T-helper 17 cell (primary cell): ENCODE data around the gene ECHDC3. TPM values are rescaled to one million over a fixed set of nuclear protein-coding genes. Genes with fewer than 3 reads are reported as not detected.

Experiments used
- ATAC-seq: fragments of 150-1000 bp; cut with Tn5 transposase; 2 replicates; pipeline ENCODE4 v1.10.0; 2021; ENCODE audit warnings: mild to moderate bottlenecking, moderate library complexity
- DNase-seq, 3 donors: peaks; one replicate each; pipeline versions ENCODE4 v3.0.0 to v3.0.0-alpha.2; 2020 to 2021
- H3K9me3 ChIP-seq: one replicate; pipeline ENCODE4 v1.7.0; 2013; ENCODE audit warnings: low read length, mild to moderate bottlenecking; ENCODE audit not compliant: control insufficient read depth, poor library complexity, severe bottlenecking
- H3K27ac Mint-ChIP-seq: one replicate; pipeline ENCODE4 v1.8.0; 2022; ENCODE audit warnings: mild to moderate bottlenecking, moderate library complexity, mixed read lengths
- H3K27me3 Mint-ChIP-seq: one replicate; pipeline ENCODE4 v1.8.0; 2022; ENCODE audit warnings: mixed read lengths
- H3K36me3 Mint-ChIP-seq: one replicate; pipeline ENCODE4 v1.8.0; 2022; ENCODE audit warnings: low read depth, mixed read lengths
- H3K4me1 Mint-ChIP-seq: one replicate; pipeline ENCODE4 v1.8.0; 2022; ENCODE audit warnings: mild to moderate bottlenecking, mixed read lengths
- H3K4me3 Mint-ChIP-seq: one replicate; pipeline ENCODE4 v1.8.0; 2022; ENCODE audit warnings: mild to moderate bottlenecking, moderate library complexity, mixed read lengths
- total RNA-seq, 4 donors: library from RNA in 2 of 4; stranded (reverse) in 2 of 4; gene quantifications; one replicate each; pipeline ENCODE4 v1.2.3 and lab custom pipeline; 2022 to 2026

The ECHDC3 gene
- total RNA-seq, 2 donors from 2014 or later = 0.72 TPM; not detected in 1

DNA sequence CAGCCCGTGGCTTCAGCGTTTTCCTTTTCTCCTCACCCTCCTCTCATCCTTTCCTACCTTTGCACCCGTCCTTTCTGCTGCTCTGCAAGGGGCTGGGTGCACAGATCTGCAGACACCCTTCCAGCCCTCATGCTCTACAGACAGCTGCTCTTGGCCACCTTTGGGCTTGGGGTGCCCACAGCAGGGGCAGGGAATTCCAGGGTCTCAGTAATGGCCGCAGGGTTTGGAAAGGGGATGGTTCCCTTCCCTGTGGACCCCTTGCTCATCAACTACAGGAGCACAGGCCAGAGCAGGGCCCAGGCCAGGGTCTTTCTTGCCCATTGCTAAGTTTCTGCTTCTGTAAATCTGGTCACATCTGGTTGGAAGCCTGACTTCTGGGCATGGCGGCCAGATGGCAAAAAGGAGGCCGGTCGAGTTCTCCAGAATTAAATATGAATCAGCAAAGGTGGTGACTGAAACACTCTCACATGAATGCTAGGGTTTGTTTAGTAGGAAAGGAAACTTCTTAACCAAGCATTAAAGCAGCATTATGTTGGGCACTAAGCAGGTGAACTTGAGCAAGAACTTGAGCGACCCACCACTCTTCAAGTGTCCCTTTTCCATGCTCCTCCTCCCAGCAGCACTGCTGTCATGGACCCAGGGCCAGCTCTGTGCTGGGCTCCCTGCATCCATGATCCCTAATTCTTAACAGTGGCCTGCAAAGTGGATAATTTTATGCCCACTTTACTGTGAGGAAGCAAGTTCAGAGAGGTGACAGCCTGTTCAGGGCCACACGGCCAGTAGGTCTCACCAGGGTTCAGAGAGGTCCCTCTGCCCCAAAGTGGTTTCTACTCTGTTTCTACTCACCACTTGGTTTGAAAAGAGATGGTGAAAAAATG is 1.5 kb downstream of the ECHDC3 start:
- no peak for DNase-seq
- Mint-ChIP-seq H3K4me3 (peak overlapping the region; percentile 72), H3K27me3 (peaks cover 11% of the 10 kb centered on the region), H3K4me1 (peaks cover 7% of the 10 kb centered on the region), H3K36me3 (peaks cover 2% of the 10 kb centered on the region), H3K27ac (no peak overlapping the region)
- ATAC-seq = no peak
- no peaks in the 10 kb centered on the region for H3K9me3 ChIP-seq

DNA sequence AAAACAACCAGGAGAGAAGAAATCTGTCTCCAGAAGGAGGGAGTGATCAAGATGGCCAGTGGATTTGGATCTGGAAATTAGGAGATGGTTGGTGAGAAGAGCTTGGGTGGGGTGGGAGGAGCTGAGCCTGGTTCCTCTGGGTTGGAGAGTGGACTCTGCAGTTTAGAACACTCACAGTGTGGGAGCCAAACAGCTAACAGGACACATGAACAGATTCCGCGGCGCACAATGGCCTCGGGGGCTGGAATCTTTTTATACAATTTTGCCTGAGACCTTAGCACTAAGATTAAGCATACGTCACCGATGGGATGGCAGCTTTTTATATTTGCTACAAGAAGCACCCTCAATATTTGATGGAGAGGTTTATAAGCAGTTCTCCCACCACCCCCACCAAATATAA is 2.9 kb downstream of the ECHDC3 start:
- no peaks in the 10 kb centered on the region for H3K9me3 ChIP-seq
- Mint-ChIP-seq H3K27ac (no peak overlapping the region), H3K4me3 (no peak overlapping the region), H3K27me3 (peaks cover 4% of the 10 kb centered on the region), H3K4me1 (peaks cover 7% of the 10 kb centered on the region), H3K36me3 (peaks cover 4% of the 10 kb centered on the region)
- DNase-seq (no peak), ATAC-seq (no peak)

DNA sequence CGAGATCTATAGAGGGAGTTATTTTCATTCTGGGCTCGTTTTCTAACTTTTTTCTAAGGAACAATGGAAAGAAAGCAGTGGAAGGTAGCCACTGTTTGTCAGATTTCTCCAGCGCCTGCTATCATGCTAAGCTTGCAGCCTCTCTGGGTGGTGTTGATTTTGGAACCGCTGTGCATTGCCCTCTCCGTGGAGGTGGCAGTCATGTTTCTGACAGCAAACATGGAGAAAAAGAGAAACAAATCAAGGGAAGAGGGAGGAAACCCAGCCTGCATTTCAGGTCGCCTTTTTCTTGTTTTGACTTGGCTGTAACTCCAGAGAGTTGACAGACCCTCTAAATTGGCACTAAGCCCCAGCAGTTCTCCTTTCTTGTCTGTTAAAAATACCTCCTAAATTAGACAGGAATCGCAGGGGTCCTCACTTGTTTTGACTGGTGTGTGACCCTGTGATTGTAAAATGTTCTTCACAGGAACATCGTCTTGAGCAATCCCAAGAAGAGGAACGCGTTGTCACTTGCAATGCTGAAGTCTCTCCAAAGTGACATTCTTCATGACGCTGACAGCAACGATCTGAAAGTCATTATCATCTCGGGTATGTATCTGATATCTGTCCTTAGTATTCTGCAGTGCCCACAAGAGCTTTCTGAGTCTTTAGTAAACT is 4.8 kb downstream of the ECHDC3 start:
- H3K4me3 Mint-ChIP-seq = no peak overlapping the region
- no peak for ATAC-seq
- H3K27ac Mint-ChIP-seq = no peak overlapping the region
- peaks cover 5% of the 10 kb centered on the region for H3K36me3 Mint-ChIP-seq
- no peak for DNase-seq
- H3K4me1 Mint-ChIP-seq = peaks cover under 1% of the 10 kb centered on the region
- H3K27me3 Mint-ChIP-seq = no peaks in the 10 kb centered on the region
- H3K9me3 ChIP-seq = no peaks in the 10 kb centered on the region

DNA sequence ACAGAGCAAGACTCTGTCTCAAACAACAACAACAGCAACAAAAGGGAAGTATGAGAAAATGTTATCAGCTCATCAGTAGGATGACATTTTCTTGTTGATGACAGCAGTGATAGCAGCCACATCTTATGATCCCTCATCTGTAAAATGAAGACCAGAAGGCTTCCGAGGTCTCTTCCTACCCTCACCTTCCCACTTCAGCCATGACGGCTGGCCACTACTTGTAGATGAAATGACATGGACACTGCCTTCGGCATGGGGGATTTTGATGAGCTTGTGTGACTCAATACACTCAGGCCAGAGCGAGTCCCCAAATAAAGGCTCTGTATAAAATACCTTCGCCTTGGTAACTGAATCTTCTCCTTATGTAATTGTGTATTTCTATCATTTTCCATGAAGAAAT is 6.7 kb downstream of the ECHDC3 start:
- H3K9me3 ChIP-seq = no peaks in the 10 kb centered on the region
- no peak overlapping the region for H3K4me3 Mint-ChIP-seq
- no peak for DNase-seq
- peaks cover 5% of the 10 kb centered on the region for H3K36me3 Mint-ChIP-seq
- no peak for ATAC-seq
- no peaks in the 10 kb centered on the region for H3K27me3 Mint-ChIP-seq
- H3K27ac Mint-ChIP-seq = no peak overlapping the region
- H3K4me1 Mint-ChIP-seq = no peaks in the 10 kb centered on the region

DNA sequence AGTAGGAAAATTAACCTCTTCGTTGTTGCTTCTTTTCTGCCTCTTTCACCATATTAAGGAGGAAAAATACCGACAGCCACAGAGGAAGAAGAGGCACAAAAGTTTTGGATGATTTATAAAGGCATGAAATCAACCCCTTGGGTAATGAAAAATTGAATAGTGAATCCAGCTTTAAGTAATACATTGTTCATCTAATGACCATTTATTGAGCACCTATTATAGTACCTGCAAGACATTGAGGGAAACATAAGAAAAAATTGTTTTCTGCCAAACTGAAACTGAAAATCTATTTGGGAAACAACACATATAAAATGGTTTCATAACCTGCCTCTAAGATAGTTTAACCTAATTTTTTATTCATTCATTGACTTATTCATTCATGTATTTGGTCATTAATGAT is 8.2 kb downstream of the ECHDC3 start:
- Mint-ChIP-seq H3K4me3 (no peak overlapping the region), H3K4me1 (no peaks in the 10 kb centered on the region), H3K27ac (no peak overlapping the region), H3K27me3 (no peaks in the 10 kb centered on the region), H3K36me3 (peaks cover 5% of the 10 kb centered on the region)
- H3K9me3 ChIP-seq = no peaks in the 10 kb centered on the region
- ATAC-seq = no peak
- DNase-seq = no peak

DNA sequence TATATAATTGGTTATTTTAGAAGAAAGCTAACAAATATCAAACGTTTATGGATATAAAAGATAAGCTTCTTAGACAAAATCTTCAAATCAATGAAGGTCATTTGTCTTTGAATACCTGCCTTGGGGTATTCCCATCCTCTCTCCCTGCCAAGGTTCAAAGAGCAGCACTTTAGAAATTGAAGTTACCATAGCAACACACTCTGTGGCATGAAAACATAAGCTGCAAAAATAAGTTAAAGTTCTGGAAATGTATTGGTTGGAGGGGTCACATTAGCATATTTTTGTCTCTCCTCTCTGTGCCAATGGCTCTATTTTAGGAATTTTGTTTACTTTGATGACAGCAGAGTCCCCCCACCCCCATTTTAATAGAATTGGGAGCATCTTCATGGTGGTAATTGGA is 12.0 kb downstream of the ECHDC3 start:
- H3K4me3 Mint-ChIP-seq = no peak overlapping the region
- H3K4me1 Mint-ChIP-seq = peaks cover 4% of the 10 kb centered on the region
- peaks cover 7% of the 10 kb centered on the region for H3K36me3 Mint-ChIP-seq
- no peaks in the 10 kb centered on the region for H3K27me3 Mint-ChIP-seq
- H3K9me3 ChIP-seq = no peaks in the 10 kb centered on the region
- ATAC-seq (no peak), DNase-seq (no peak)
- H3K27ac Mint-ChIP-seq = peak overlapping the region; percentile 47

DNA sequence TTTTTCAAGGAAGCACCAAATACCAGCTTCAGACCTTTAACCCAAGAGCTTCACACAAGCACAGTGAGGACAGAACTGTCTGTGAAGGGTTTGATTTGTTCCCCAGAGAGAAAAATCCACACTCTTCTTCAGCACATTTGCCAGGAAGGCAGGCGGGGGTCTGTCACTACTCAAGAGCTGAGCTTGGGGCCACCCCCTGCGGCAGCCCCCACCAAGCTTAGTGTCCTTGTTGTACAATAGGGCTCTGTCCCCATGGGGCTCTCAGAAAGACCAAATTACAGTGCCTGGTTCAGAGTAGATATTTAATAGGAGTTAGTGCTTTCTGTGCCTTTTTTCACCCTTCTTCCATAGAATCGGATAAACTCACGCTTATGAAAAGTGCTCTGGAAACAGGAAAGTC is 12.4 kb downstream of the ECHDC3 start:
- no peak overlapping the region for H3K4me3 Mint-ChIP-seq

DNA sequence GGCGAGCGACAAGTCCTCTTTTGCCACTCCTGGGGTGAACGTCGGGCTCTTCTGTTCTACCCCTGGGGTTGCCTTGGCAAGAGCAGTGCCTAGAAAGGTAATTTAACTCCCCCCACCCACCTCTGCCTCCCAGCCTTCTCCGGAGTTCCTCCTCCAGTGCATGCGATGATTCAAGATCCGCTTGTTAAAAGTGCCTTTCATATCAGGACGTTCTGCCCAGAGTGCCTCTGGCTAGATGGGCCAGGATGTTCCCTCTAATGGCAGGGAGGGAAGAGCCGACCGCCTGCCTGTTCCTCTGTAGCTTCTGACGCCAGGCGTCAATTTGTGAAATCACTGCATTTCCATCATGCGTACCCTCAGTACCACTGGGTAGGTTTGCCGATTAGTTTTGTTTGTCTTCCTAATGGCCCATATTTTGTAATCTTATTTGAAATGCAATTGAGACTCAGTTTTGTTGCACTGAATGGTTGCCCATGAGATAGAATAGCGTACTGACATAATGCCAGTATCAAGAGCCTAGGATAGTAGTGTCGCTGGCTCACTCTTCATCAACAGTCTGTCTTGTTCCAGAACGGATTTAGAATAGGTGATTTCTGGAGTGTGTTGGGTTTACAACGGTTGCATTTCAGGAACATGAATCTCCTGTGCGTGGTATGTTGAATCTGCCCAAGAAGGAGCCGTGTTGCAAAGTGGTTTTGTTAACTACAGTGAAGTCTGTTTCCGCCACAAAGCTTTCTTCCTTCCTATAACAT is 13.5 kb downstream of the ECHDC3 start:
- H3K27me3 Mint-ChIP-seq = peaks cover 3% of the 10 kb centered on the region
- no peak overlapping the region for H3K4me3 Mint-ChIP-seq
- H3K27ac Mint-ChIP-seq = no peak overlapping the region
- H3K36me3 Mint-ChIP-seq = peaks cover 4% of the 10 kb centered on the region
- no peak for DNase-seq
- H3K9me3 ChIP-seq = no peaks in the 10 kb centered on the region
- H3K4me1 Mint-ChIP-seq = peaks cover 4% of the 10 kb centered on the region
- no peak for ATAC-seq

More for the DNA sequence above, 12.4 kb downstream of the ECHDC3 start:
- peak overlapping the region; percentile 47 for H3K27ac Mint-ChIP-seq
- H3K4me1 Mint-ChIP-seq = peaks cover 4% of the 10 kb centered on the region
- H3K9me3 ChIP-seq = no peaks in the 10 kb centered on the region
- no peak for DNase-seq
- no peak for ATAC-seq
- peaks cover 7% of the 10 kb centered on the region for H3K36me3 Mint-ChIP-seq
- no peaks in the 10 kb centered on the region for H3K27me3 Mint-ChIP-seq

DNA sequence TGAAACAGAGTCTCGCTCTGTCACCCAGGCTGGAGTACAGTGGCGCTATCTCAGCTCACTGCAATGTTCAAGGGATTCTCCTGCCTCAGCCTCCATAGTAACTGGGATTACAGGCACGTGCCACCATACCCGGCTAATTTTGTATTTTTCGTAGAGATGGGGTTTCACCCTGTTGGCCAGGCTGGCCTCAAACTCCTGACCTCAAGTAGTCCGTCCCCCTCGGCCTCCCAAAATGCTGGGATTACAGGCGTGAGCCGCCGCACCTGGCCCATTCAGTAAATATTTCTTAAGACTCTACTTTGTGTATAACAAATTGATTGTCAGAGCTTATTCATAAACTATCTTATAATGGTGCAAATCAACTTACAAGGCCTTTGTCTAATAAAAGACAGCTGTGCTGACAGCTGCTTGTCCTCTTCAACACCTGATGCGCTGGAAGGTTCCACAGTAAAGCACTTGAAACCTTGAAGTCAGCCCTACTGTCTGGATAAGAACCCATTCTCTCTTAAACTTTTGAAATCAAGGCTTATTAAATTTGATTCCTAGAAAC is 14.7 kb downstream of the ECHDC3 start:
- ATAC-seq (no peak), DNase-seq (no peak)
- no peak overlapping the region for H3K4me3 Mint-ChIP-seq
- peaks cover 5% of the 10 kb centered on the region for H3K27me3 Mint-ChIP-seq
- peaks cover 4% of the 10 kb centered on the region for H3K4me1 Mint-ChIP-seq
- peaks cover 2% of the 10 kb centered on the region for H3K36me3 Mint-ChIP-seq
- no peaks in the 10 kb centered on the region for H3K9me3 ChIP-seq
- no peak overlapping the region for H3K27ac Mint-ChIP-seq

DNA sequence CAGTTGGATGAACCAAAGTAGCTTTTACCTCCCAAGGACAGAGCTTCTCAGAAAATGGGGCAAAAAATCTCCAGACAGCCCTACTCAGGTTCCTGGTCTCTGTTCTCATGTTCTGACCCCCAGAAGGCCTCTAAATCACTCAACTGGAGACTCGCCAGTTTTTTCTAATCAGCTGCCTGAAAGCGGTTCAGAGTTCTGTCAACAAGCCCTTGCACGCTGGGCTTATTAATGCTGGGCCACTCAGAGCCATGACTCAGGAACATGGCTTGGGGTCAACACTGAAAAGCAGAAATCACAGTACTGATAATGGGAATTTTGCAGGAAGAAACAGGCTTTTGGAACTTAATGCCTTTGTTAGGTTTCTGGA is 15.3 kb downstream of the ECHDC3 start:
- Mint-ChIP-seq H3K4me3 (no peak overlapping the region), H3K27ac (no peak overlapping the region), H3K27me3 (peaks cover 8% of the 10 kb centered on the region), H3K36me3 (peaks cover 2% of the 10 kb centered on the region), H3K4me1 (peaks cover 4% of the 10 kb centered on the region)
- ATAC-seq (no peak), DNase-seq (no peak)
- no peaks in the 10 kb centered on the region for H3K9me3 ChIP-seq

DNA sequence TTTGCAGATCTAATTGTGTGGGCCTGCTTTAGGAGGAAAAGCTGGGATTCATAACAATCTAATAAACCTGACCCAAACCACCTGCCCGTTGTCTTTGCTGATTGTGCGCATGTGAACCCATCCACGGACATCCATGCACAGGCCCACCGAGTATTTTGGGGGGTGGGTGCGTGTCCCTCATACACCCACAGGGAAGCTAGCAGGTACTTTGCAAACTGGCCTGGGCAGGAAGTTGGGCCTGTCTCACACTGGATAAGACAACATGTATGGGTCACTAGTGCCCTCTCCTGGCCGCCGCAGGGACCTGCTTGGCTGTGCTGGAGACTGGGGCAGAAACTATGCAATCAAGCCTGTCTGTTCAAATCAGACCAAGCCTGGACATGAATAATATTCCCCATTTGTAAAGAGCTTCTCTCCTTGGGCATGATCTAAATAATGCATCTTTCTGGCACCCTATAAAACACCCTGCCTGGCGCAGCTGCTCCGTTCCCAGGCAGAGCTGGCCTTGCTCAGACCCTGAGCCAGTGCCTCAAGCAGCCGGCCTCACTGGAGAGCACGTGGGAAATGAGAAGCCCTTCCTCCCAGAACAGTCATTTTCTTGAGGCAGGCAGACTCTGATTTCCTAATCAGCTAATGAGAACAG is 15.8 kb downstream of the ECHDC3 start:
- Mint-ChIP-seq H3K4me1 (peaks cover 4% of the 10 kb centered on the region), H3K36me3 (peaks cover 2% of the 10 kb centered on the region), H3K27me3 (peaks cover 8% of the 10 kb centered on the region), H3K27ac (no peak overlapping the region), H3K4me3 (no peak overlapping the region)
- DNase-seq (peak; percentile 55 to 81 (median 59)), ATAC-seq (peak; percentile 97)
- H3K9me3 ChIP-seq = no peaks in the 10 kb centered on the region

DNA sequence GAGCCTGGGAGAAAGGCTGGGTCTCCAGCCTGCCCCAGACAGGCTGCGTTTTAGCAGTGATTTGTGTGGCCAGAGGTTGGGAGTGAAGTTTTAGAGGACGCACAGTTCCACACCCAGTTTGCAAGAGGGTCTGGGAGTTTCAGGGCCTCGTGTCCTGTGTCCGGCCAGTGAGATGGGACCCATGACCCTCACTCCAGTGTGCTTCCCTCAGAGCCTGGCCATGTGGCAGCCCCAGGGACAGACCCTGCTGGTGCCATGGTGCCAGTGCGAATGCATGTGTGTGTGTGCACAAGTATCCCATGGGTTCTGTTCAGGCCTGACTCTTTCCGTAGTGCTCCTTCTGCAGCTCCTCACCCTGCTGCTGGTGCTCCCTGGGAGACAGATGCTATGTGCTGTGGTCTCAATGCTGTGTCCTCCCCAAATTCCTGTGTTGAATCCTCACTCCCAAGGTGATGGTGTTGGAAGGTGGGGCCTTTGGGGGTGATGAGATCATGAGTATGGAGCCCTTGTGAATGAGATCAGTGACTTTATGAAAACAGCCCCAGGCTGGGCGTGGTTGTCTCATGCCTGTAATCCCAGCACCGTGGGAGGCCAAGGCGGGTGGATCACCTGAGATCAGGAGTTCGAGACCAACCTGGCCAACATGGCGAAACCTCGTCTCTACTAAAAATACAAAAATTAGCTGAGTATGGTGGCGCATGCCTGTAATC is 16.5 kb downstream of the ECHDC3 start:
- no peak overlapping the region for H3K27ac Mint-ChIP-seq
- H3K27me3 Mint-ChIP-seq = peaks cover 8% of the 10 kb centered on the region
- H3K4me1 Mint-ChIP-seq = peaks cover 4% of the 10 kb centered on the region
- no peaks in the 10 kb centered on the region for H3K9me3 ChIP-seq
- no peak overlapping the region for H3K4me3 Mint-ChIP-seq
- no peak for DNase-seq
- ATAC-seq = no peak
- peaks cover 2% of the 10 kb centered on the region for H3K36me3 Mint-ChIP-seq
